ENCODE results near the gene TIPRL. TPM values are rescaled to one million over a fixed set of nuclear protein-coding genes. Genes with fewer than 3 reads are reported as not detected.

TIPRL gene
- total and polyA plus RNA-seq, 9 of the 15 experiments (the other 6 are each of a cell fraction or from before 2014, with no cell fraction given), result 41.4 to 90.2 (median 69.9) TPM

DNA sequence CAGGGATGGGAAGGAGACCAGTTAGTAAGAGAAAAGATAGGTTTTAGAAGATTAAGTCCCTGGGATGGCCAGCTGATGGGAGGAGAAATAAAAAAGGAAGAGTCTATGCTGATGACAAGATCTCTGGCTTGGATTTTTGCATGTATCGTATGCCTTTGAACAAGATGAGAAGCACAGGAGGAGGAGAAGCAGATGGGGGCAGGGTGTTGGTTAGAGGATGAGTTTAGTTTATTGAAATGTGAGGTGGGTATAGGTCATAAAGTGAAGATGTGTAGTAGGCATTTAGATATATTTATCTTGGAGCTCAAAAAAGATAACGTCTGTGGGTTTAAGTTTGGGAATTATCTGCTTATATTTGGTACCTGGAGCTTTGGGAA is 1.4 kb downstream of the TIPRL start (continued):
- TF ChIP-seq IFI16 (CRISPR knock-in tag; IDR thresholded peaks at IDR 0.05) (no peak), ZSCAN32 (CRISPR knock-in tag; IDR thresholded peaks at IDR 0.05) (no peak), SUPT5H (IDR thresholded peaks at IDR 0.05) (no peak), IRF9 (tag; IDR thresholded peaks at IDR 0.05) (no peak), MTA2 (IDR thresholded peaks at IDR 0.05; ENCODE audit: low read depth) (0 out of 2 replicates have a peak, but pooled peaks have one; percentile 4), RREB1 (CRISPR knock-in tag; IDR thresholded peaks at IDR 0.05) (no peak), FOXJ2 (tag; IDR thresholded peaks at IDR 0.05) (no peak), GABPB2 (CRISPR knock-in tag; conservative IDR thresholded peaks at IDR 0.05) (no peak), DPF2 (IDR thresholded peaks at IDR 0.05) (0 out of 2 replicates have a peak, but pooled peaks have one; percentile 10)
- TF ChIP-seq, protein P1, sequence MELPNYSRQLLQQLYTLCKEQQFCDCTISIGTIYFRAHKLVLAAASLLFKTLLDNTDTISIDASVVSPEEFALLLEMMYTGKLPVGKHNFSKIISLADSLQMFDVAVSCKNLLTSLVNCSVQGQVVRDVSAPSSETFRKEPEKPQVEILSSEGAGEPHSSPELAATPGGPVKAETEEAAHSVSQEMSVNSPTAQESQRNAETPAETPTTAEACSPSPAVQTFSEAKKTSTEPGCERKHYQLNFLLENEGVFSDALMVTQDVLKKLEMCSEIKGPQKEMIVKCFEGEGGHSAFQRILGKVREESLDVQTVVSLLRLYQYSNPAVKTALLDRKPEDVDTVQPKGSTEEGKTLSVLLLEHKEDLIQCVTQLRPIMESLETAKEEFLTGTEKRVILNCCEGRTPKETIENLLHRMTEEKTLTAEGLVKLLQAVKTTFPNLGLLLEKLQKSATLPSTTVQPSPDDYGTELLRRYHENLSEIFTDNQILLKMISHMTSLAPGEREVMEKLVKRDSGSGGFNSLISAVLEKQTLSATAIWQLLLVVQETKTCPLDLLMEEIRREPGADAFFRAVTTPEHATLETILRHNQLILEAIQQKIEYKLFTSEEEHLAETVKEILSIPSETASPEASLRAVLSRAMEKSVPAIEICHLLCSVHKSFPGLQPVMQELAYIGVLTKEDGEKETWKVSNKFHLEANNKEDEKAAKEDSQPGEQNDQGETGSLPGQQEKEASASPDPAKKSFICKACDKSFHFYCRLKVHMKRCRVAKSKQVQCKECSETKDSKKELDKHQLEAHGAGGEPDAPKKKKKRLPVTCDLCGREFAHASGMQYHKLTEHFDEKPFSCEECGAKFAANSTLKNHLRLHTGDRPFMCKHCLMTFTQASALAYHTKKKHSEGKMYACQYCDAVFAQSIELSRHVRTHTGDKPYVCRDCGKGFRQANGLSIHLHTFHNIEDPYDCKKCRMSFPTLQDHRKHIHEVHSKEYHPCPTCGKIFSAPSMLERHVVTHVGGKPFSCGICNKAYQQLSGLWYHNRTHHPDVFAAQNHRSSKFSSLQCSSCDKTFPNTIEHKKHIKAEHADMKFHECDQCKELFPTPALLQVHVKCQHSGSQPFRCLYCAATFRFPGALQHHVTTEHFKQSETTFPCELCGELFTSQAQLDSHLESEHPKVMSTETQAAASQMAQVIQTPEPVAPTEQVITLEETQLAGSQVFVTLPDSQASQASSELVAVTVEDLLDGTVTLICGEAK (IDR thresholded peaks at IDR 0.05), result no peak
- TF ChIP-seq, protein P1 (CRISPR knock-in tag; IDR thresholded peaks at IDR 0.05), result no peak
- TF ChIP-seq, protein P2, sequence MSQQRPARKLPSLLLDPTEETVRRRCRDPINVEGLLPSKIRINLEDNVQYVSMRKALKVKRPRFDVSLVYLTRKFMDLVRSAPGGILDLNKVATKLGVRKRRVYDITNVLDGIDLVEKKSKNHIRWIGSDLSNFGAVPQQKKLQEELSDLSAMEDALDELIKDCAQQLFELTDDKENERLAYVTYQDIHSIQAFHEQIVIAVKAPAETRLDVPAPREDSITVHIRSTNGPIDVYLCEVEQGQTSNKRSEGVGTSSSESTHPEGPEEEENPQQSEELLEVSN (IDR thresholded peaks at IDR 0.05; ENCODE audit: borderline replicate concordance in 1 of 2, extremely low read depth in 1 of 2, insufficient read depth in 1 of 2, insufficient read length in 1 of 2, low read depth in 1 of 2, low read length in 1 of 2, poor library complexity in 1 of 2, severe bottlenecking in 1 of 2), result no peak
